MM.1S (cell line): Measurements from ENCODE around the gene SPP1.

Experiments
- CTCF ChIP-seq: fragments of 300-600 bp; sonication (generic); IDR thresholded peaks from 2 replicates; pipeline ENCODE4 v1.5.1; 2016; ENCODE audit warnings: antibody characterized with exemption, low read length, mixed read lengths
- EZH2 ChIP-seq: fragments of 300-600 bp; sonication (generic); optimal IDR thresholded peaks from 2 replicates; pipeline ENCODE3; 2017; ENCODE audit warnings: low read depth, mild to moderate bottlenecking, antibody characterized with exemption, low read length, mixed read lengths

GRCh38 chr4:88005946-88006345, 30.4 kb downstream of the SPP1 start:
- TF ChIP-seq CTCF: no peak
- no peak for TF ChIP-seq EZH2
